ENCODE data around the gene KRTAP20-2. TPM values are rescaled to one million over a fixed set of nuclear protein-coding genes. Genes with fewer than 3 reads are reported as not detected.

KRTAP20-2 gene
- total RNA-seq, 2 experiments from 2014 or later = not detected

GRCh38 chr21:30628109-30628508 is 6.9 kb upstream of the KRTAP20-2 start:
- DNase-seq (no peak), ATAC-seq (no peak)
- no peaks in the 10 kb centered on the region for H3K36me3 Mint-ChIP-seq
- no peak overlapping the region for H3K4me3 Mint-ChIP-seq
- H3K27me3 Mint-ChIP-seq = no peaks in the 10 kb centered on the region
- H3K4me1 Mint-ChIP-seq = no peaks in the 10 kb centered on the region
- CTCF ChIA-PET = no interaction called here
- H3K27ac Mint-ChIP-seq = no peak overlapping the region
- peaks cover 5% of the 10 kb centered on the region for H3K9me3 Mint-ChIP-seq (ENCODE audit: low read depth)

GRCh38 chr21:30629200-30629599 is 5.8 kb upstream of the KRTAP20-2 start:
- Mint-ChIP-seq H3K27ac (no peak overlapping the region), H3K27me3 (no peaks in the 10 kb centered on the region), H3K4me3 (no peak overlapping the region), H3K9me3 (ENCODE audit: low read depth) (no peaks in the 10 kb centered on the region), H3K36me3 (no peaks in the 10 kb centered on the region), H3K4me1 (no peaks in the 10 kb centered on the region)
- ATAC-seq = no peak
- DNase-seq = no peak
- CTCF ChIA-PET = no interaction called here

GRCh38 chr21:30638686-30639085 is 3.7 kb downstream of the KRTAP20-2 start:
- CTCF ChIA-PET = no interaction called here
- DNase-seq (no peak), ATAC-seq (no peak)
- Mint-ChIP-seq H3K9me3 (ENCODE audit: low read depth) (peaks cover 2% of the 10 kb centered on the region), H3K4me3 (no peak overlapping the region), H3K27ac (no peak overlapping the region), H3K4me1 (no peaks in the 10 kb centered on the region), H3K36me3 (no peaks in the 10 kb centered on the region), H3K27me3 (no peaks in the 10 kb centered on the region)

- no peaks in the 10 kb centered on the region for H3K36me3 Mint-ChIP-seq
- no peaks in the 10 kb centered on the region for H3K27me3 Mint-ChIP-seq
- no peak for DNase-seq
- H3K4me1 Mint-ChIP-seq = no peaks in the 10 kb centered on the region
- H3K9me3 Mint-ChIP-seq (ENCODE audit: low read depth) = peaks cover 2% of the 10 kb centered on the region
- CTCF ChIA-PET = no interaction called here
- ATAC-seq = no peak
- H3K27ac Mint-ChIP-seq = no peak within 1 kb of the TSS
- no peak within 1 kb of the TSS for H3K4me3 Mint-ChIP-seq
Measured at GRCh38 chr21:30642564-30642963, 7.6 kb downstream of the KRTAP20-2 start, which contains the start of gene KRTAP20-3. Gene KRTAP20-3 (plus strand): TSS chr21:30642864.

- ATAC-seq (no peak), DNase-seq (no peak)
- H3K36me3 Mint-ChIP-seq = no peaks in the 10 kb centered on the region
- CTCF ChIA-PET = no interaction called here
- H3K4me1 Mint-ChIP-seq = no peaks in the 10 kb centered on the region
- H3K27me3 Mint-ChIP-seq = no peaks in the 10 kb centered on the region
- H3K9me3 Mint-ChIP-seq (ENCODE audit: low read depth) = peaks cover 1% of the 10 kb centered on the region
- no peak overlapping the region for H3K4me3 Mint-ChIP-seq
- no peak overlapping the region for H3K27ac Mint-ChIP-seq
Measured at GRCh38 chr21:30646904-30647414, 12.0 kb downstream of the KRTAP20-2 start.

- ATAC-seq = no peak
- Mint-ChIP-seq H3K9me3 (ENCODE audit: low read depth) (peaks cover 1% of the 10 kb centered on the region), H3K4me1 (no peaks in the 10 kb centered on the region), H3K36me3 (no peaks in the 10 kb centered on the region), H3K27ac (no peak overlapping the region), H3K4me3 (no peak overlapping the region), H3K27me3 (no peaks in the 10 kb centered on the region)
- DNase-seq = no peak
- CTCF ChIA-PET = no interaction called here
Measured at GRCh38 chr21:30652891-30653290, 17.9 kb downstream of the KRTAP20-2 start.

- no peaks in the 10 kb centered on the region for H3K4me1 Mint-ChIP-seq
- H3K4me3 Mint-ChIP-seq = no peak overlapping the region
- no peaks in the 10 kb centered on the region for H3K27me3 Mint-ChIP-seq
- H3K9me3 Mint-ChIP-seq (ENCODE audit: low read depth) = peaks cover 10% of the 10 kb centered on the region
- no peak for ATAC-seq
- CTCF ChIA-PET = no interaction called here
- DNase-seq = no peak
- no peaks in the 10 kb centered on the region for H3K36me3 Mint-ChIP-seq
- H3K27ac Mint-ChIP-seq = no peak overlapping the region
Measured at GRCh38 chr21:30668776-30669175, 33.8 kb downstream of the KRTAP20-2 start.

GRCh38 chr21:30672985-30673650 is 38.1 kb downstream of the KRTAP20-2 start:
- H3K9me3 Mint-ChIP-seq (ENCODE audit: low read depth) = peaks cover 4% of the 10 kb centered on the region
- DNase-seq (no peak), ATAC-seq (no peak)
- H3K4me3 Mint-ChIP-seq = no peak overlapping the region
- CTCF ChIA-PET = no interaction called here
- H3K27me3 Mint-ChIP-seq = no peaks in the 10 kb centered on the region
- H3K36me3 Mint-ChIP-seq = no peaks in the 10 kb centered on the region
- H3K4me1 Mint-ChIP-seq = no peaks in the 10 kb centered on the region
- H3K27ac Mint-ChIP-seq = no peak overlapping the region

- no peak for DNase-seq
- CTCF ChIA-PET = no interaction called here
- H3K36me3 Mint-ChIP-seq = no peaks in the 10 kb centered on the region
- no peaks in the 10 kb centered on the region for H3K4me1 Mint-ChIP-seq
- H3K27ac Mint-ChIP-seq = no peak overlapping the region
- no peaks in the 10 kb centered on the region for H3K9me3 Mint-ChIP-seq (ENCODE audit: low read depth)
- no peak overlapping the region for H3K4me3 Mint-ChIP-seq
- ATAC-seq = no peak
- H3K27me3 Mint-ChIP-seq = no peaks in the 10 kb centered on the region
Measured at GRCh38 chr21:30674312-30674711, 39.3 kb downstream of the KRTAP20-2 start.

GRCh38 chr21:30676737-30677136 is 41.7 kb downstream of the KRTAP20-2 start:
- ATAC-seq (no peak), DNase-seq (no peak)
- H3K4me3 Mint-ChIP-seq = no peak overlapping the region
- H3K4me1 Mint-ChIP-seq = no peaks in the 10 kb centered on the region
- CTCF ChIA-PET = no interaction called here
- no peak overlapping the region for H3K27ac Mint-ChIP-seq
- H3K9me3 Mint-ChIP-seq (ENCODE audit: low read depth) = no peaks in the 10 kb centered on the region
- no peaks in the 10 kb centered on the region for H3K36me3 Mint-ChIP-seq
- no peaks in the 10 kb centered on the region for H3K27me3 Mint-ChIP-seq

- peaks cover 4% of the 10 kb centered on the region for H3K9me3 Mint-ChIP-seq (ENCODE audit: low read depth)
- no peaks in the 10 kb centered on the region for H3K36me3 Mint-ChIP-seq
- no peak overlapping the region for H3K4me3 Mint-ChIP-seq
- no peak for DNase-seq
- CTCF ChIA-PET = no interaction called here
- no peak overlapping the region for H3K27ac Mint-ChIP-seq
- no peak for ATAC-seq
- no peaks in the 10 kb centered on the region for H3K27me3 Mint-ChIP-seq
- no peaks in the 10 kb centered on the region for H3K4me1 Mint-ChIP-seq
Measured at GRCh38 chr21:30680586-30680985, 45.6 kb downstream of the KRTAP20-2 start.

- no peaks in the 10 kb centered on the region for H3K4me1 Mint-ChIP-seq
- no peak overlapping the region for H3K4me3 Mint-ChIP-seq
- no peaks in the 10 kb centered on the region for H3K27me3 Mint-ChIP-seq
- CTCF ChIA-PET = no interaction called here
- no peaks in the 10 kb centered on the region for H3K36me3 Mint-ChIP-seq
- peaks cover 4% of the 10 kb centered on the region for H3K9me3 Mint-ChIP-seq (ENCODE audit: low read depth)
- ATAC-seq (no peak), DNase-seq (no peak)
- no peak overlapping the region for H3K27ac Mint-ChIP-seq
Measured at GRCh38 chr21:30684506-30684905, 49.5 kb downstream of the KRTAP20-2 start.

All from activated CD8-positive, alpha-beta memory T cell treated with anti-CD3 and anti-CD28 coated beads, Interleukin-2, amount 10 ng/mL, durations not matched to agents 7 days and 5 days (primary cell).